Neural progenitor cell (in vitro differentiated cells): ENCODE data around the gene TRIM3.

ENCODE experiments used
- CTCF ChIP-seq: fragments of 200-600 bp; sonication (generic); IDR thresholded peaks from 2 replicates; pipeline ENCODE4 v1.5.1; 2017; ENCODE audit warnings: antibody characterized with exemption, mild to moderate bottlenecking
- EZH2phosphoT487 ChIP-seq: fragments of 200-600 bp; sonication (generic); IDR thresholded peaks from 2 replicates; pipeline ENCODE4 v1.6.1; 2017; ENCODE audit warnings: antibody characterized with exemption

- TF ChIP-seq CTCF (no peak), EZH2phosphoT487 (no peak)
These were observed 31.3 kb downstream of the TRIM3 start for GRCh38 chr11:6442441-6442840.
